GM12865 (cell line): ENCODE results near the gene BRMS1L.

Source experiments
- DNase-seq: peaks from one replicate; pipeline ENCODE4 v3.0.0; 2010; ENCODE audit warnings: low read depth
- H3K4me3 ChIP-seq: 2 replicates; pipeline ENCODE4 v1.5.1; 2011; ENCODE audit warnings: mild to moderate bottlenecking, low read depth, low read length, control low read depth
- CTCF ChIP-seq: IDR thresholded peaks from 2 replicates; pipeline ENCODE4 v1.5.1; 2011; ENCODE audit warnings: low read length, control low read depth, low read depth, inconsistent platforms; ENCODE audit not compliant: insufficient read depth; ENCODE audit errors: missing control alignments

BRMS1L gene

DNA sequence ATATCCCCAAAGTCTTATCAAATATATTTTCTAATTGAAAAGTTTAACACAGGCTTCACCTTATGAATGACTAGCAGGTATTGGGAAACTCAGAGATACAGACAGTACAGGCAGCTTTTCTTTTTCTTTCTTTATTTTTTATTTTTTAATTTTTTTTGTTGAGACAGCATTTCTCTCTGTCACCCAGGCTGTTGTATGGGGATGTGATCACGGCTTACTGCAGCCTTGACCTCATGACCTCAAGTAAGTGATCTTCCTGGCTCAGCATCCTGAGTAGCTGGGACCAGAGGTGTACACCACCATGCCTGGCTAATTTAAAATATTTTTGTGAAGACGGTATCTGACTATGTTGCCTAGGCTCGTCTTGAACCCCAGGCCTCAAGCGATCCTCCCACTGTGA, 85.0 kb downstream of the BRMS1L start:
- no peak overlapping the region for H3K4me3 ChIP-seq
- TF ChIP-seq CTCF: no peak
- no peak for DNase-seq

DNA sequence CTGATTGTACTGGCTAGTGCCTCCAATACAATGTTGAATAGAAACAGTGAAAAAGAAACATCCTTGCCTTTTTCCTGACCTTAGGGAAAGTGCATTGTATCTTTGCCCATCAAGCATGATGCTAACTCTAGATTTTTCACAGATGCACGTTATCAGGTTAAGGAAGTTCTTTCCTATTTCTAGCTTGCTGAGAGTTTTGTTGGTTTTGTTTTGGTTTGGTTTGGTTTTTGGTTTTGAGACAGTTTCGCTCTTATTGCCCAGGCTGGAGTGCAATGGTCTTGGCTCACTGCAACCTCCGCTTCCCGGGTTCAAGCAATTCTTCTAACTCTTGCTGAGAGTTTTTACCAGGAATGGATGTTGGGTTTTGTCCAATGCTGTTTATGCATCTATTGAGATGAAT, 89.0 kb downstream of the BRMS1L start:
- no peak for TF ChIP-seq CTCF
- no peak for DNase-seq
- no peak overlapping the region for H3K4me3 ChIP-seq

GRCh38 chr14:35915775-35916174, 89.6 kb downstream of the BRMS1L start:
- no peak for TF ChIP-seq CTCF
- no peak overlapping the region for H3K4me3 ChIP-seq
- no peak for DNase-seq
